ENCODE results near the gene UTP11.
"Not testable (repeated sequence)": the region's sequence is repeated elsewhere in the genome, so short reads cannot be mapped to it uniquely, and the experiment has no call there.

DNA sequence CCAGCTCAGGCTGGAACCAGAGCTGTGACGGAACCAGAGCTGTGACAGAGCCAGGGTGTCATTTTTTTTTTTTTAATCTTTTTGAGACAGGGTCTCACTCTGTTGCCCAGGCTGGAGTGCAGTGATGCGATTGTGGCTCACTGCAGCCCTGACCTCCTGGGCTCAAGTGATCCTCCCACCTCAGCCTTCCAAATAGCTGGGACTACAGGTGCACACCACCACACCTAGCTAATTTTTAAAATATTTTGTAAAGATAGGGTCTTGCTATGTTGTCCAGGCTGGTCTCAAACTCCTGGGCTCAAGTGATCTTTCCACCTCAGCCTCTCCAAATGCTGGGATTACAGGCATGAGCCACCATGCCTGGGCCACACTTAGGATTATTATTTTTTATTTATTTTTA is 20.5 kb downstream of the UTP11 start:
- TF ChIP-seq, protein P1, sequence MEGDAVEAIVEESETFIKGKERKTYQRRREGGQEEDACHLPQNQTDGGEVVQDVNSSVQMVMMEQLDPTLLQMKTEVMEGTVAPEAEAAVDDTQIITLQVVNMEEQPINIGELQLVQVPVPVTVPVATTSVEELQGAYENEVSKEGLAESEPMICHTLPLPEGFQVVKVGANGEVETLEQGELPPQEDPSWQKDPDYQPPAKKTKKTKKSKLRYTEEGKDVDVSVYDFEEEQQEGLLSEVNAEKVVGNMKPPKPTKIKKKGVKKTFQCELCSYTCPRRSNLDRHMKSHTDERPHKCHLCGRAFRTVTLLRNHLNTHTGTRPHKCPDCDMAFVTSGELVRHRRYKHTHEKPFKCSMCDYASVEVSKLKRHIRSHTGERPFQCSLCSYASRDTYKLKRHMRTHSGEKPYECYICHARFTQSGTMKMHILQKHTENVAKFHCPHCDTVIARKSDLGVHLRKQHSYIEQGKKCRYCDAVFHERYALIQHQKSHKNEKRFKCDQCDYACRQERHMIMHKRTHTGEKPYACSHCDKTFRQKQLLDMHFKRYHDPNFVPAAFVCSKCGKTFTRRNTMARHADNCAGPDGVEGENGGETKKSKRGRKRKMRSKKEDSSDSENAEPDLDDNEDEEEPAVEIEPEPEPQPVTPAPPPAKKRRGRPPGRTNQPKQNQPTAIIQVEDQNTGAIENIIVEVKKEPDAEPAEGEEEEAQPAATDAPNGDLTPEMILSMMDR (IDR thresholded peaks at IDR 0.05; ENCODE audit: low read depth, low read length): not testable (repeated sequence)
- not testable (repeated sequence) for TF ChIP-seq EZH2phosphoT487 (IDR thresholded peaks at IDR 0.05; ENCODE audit: low read depth)

Measured in OCI-LY3 (cell line).